Hepatocyte (in vitro differentiated cells): ENCODE results near the gene CAMK2G. TPM values are rescaled to one million over a fixed set of nuclear protein-coding genes. Genes with fewer than 3 reads are reported as not detected.

Experiments used
- DNase-seq: peaks from one replicate; pipeline ENCODE4 v3.0.0-alpha.2; 2016; ENCODE audit warnings: low spot score
- H2AFZ ChIP-seq: fragments of 200-600 bp; sonication (generic); 2 replicates; pipeline ENCODE4 v1.6.0; 2016; ENCODE audit warnings: antibody characterized with exemption, mild to moderate bottlenecking
- H3K27ac ChIP-seq: fragments of 200-600 bp; sonication (generic); 2 replicates; pipeline ENCODE4 v1.5.1; 2016; ENCODE audit warnings: mild to moderate bottlenecking
- H3K27me3 ChIP-seq: fragments of 200-600 bp; sonication (generic); 2 replicates; pipeline ENCODE4 v1.6.1; 2016
- H3K36me3 ChIP-seq: fragments of 200-600 bp; sonication (generic); replicated peaks from 2 replicates; pipeline ENCODE4 v1.5.1; 2016; ENCODE audit warnings: low read depth; ENCODE audit not compliant: insufficient read depth
- H3K4me1 ChIP-seq: fragments of 200-600 bp; sonication (generic); 2 replicates; pipeline ENCODE4 v1.5.1; 2016; ENCODE audit warnings: mild to moderate bottlenecking, moderate library complexity; ENCODE audit not compliant: insufficient read depth
- H3K4me2 ChIP-seq: fragments of 200-600 bp; sonication (generic); 2 replicates; pipeline ENCODE4 v1.6.0; 2016
- H3K4me3 ChIP-seq: fragments of 200-600 bp; sonication (generic); 2 replicates; pipeline ENCODE4 v1.5.1; 2016; ENCODE audit warnings: mild to moderate bottlenecking
- H3K79me2 ChIP-seq: fragments of 200-600 bp; sonication (generic); 2 replicates; pipeline ENCODE4 v1.6.0; 2017; ENCODE audit warnings: mild to moderate bottlenecking
- H3K9me2 ChIP-seq: fragments of 200-600 bp; sonication (generic); replicated peaks from 2 replicates; pipeline ENCODE4 v1.6.0; 2017; ENCODE audit warnings: mild to moderate bottlenecking; ENCODE audit not compliant: insufficient read depth
- H3K9me3 ChIP-seq: fragments of 200-600 bp; sonication (generic); 2 replicates; pipeline ENCODE4 v1.5.1; 2016; ENCODE audit warnings: low read depth, mild to moderate bottlenecking
- H4K20me1 ChIP-seq: fragments of 200-600 bp; sonication (generic); 2 replicates; pipeline ENCODE4 v1.6.0; 2016; ENCODE audit warnings: mild to moderate bottlenecking; ENCODE audit not compliant: insufficient read depth, poor library complexity, severe bottlenecking
- CTCF ChIP-seq: fragments of 200-600 bp; sonication (generic); IDR thresholded peaks from 2 replicates; pipeline ENCODE4 v1.5.1; 2016; ENCODE audit warnings: antibody characterized with exemption, mild to moderate bottlenecking; ENCODE audit not compliant: poor library complexity
- EZH2 ChIP-seq: fragments of 200-600 bp; sonication (generic); IDR thresholded peaks from 2 replicates; pipeline ENCODE4 v1.6.1; 2016; ENCODE audit warnings: antibody characterized with exemption, mild to moderate bottlenecking, borderline replicate concordance
- EZH2phosphoT487 ChIP-seq: fragments of 200-600 bp; sonication (generic); IDR thresholded peaks from one replicate; pipeline ENCODE4 v1.6.1; 2018; ENCODE audit warnings: antibody characterized with exemption, mild to moderate bottlenecking, low read depth, moderate library complexity; ENCODE audit not compliant: unreplicated experiment, severe bottlenecking
- WGBS: methylation state at CpG from one replicate; pipeline ENCODE4 v1.1.6; 2016; ENCODE audit warnings: low lambda C conversion rate; ENCODE audit errors: missing lambda C conversion rate; 5-methylcytosine and 5-hydroxymethylcytosine counted together
- polyA plus RNA-seq: library from polyadenylated mRNA; unstranded; fragments of >200 nt; fragmentation: Nextera tagmentation; extraction: Ambion mirVana; gene quantifications from 2 replicates; pipeline ENCODE4 v1.2.1, GENCODE V29; 2016
- total RNA-seq: library from RNA; depleted of rRNA; stranded (reverse); fragments of >200 nt; gene quantifications from 2 replicates; pipeline ENCODE4 v1.2.3, GENCODE V29; 2014

CAMK2G gene
- total and polyA plus RNA-seq, 2 experiments from 2014 or later, result 5.2 to 25.0 TPM

GRCh38 chr10:73866621-73867020 is 7.7 kb downstream of the CAMK2G start:
- 97% methylated on average over 7 of the region's 7 CpGs for WGBS
- H3K36me3 ChIP-seq, result no peaks in the 10 kb centered on the region

GRCh38 chr10:73865459-73866442 is 8.6 kb downstream of the CAMK2G start:
- Histone ChIP-seq H3K36me3 (no peaks in the 10 kb centered on the region), H3K27me3 (no peaks in the 10 kb centered on the region), H2AFZ (no peak overlapping the region), H3K9me3 (no peaks in the 10 kb centered on the region), H3K4me3 (no peak overlapping the region), H4K20me1 (no peaks in the 10 kb centered on the region), H3K9me2 (no peaks in the 10 kb centered on the region), H3K4me1 (peaks cover under 1% of the 10 kb centered on the region), H3K27ac (no peak overlapping the region), H3K79me2 (peaks cover 36% of the 10 kb centered on the region), H3K4me2 (no peak overlapping the region)
- DNase-seq, result no peak
- no peak for TF ChIP-seq EZH2phosphoT487
- no peak for TF ChIP-seq CTCF
- no peak for TF ChIP-seq EZH2
- 82% methylated on average over 11 of the region's 11 CpGs for WGBS

More at GRCh38 chr10:73866621-73867020, 7.7 kb downstream of the CAMK2G start:
- H3K4me3 ChIP-seq, result no peak overlapping the region
- peaks cover 43% of the 10 kb centered on the region for H3K79me2 ChIP-seq
- H3K4me2 ChIP-seq, result no peak overlapping the region
- H3K27me3 ChIP-seq, result no peaks in the 10 kb centered on the region
- no peak overlapping the region for H3K27ac ChIP-seq
- H3K4me1 ChIP-seq, result peaks cover 9% of the 10 kb centered on the region
- no peak for DNase-seq
- no peak overlapping the region for H2AFZ ChIP-seq
- H3K9me3 ChIP-seq, result no peaks in the 10 kb centered on the region
- TF ChIP-seq EZH2 (no peak), CTCF (no peak), EZH2phosphoT487 (no peak)
- H3K9me2 ChIP-seq, result no peaks in the 10 kb centered on the region
- no peaks in the 10 kb centered on the region for H4K20me1 ChIP-seq

GRCh38 chr10:73865107-73865458 is 9.3 kb downstream of the CAMK2G start:
- Histone ChIP-seq H3K27ac (no peak overlapping the region), H3K4me3 (no peak overlapping the region), H4K20me1 (no peaks in the 10 kb centered on the region), H3K27me3 (no peaks in the 10 kb centered on the region), H3K36me3 (no peaks in the 10 kb centered on the region), H3K79me2 (peaks cover 29% of the 10 kb centered on the region), H3K9me3 (no peaks in the 10 kb centered on the region), H3K4me1 (no peaks in the 10 kb centered on the region), H3K9me2 (no peaks in the 10 kb centered on the region), H2AFZ (no peak overlapping the region), H3K4me2 (no peak overlapping the region)
- no peak for DNase-seq
- no peak for TF ChIP-seq CTCF
- WGBS, result 94% methylated on average over 8 of the region's 8 CpGs
